CD4-positive, alpha-beta T cell (primary cell): ENCODE results near the gene TRIM66. TPM values are rescaled to one million over a fixed set of nuclear protein-coding genes. Genes with fewer than 3 reads are reported as not detected.

Experiments used
- ATAC-seq: fragments of 200-7000 bp; cut with Tn5 transposase; one replicate; pipeline ENCODE4 v1.10.0; 2022; ENCODE audit warnings: mild to moderate bottlenecking; ENCODE audit not compliant: poor library complexity
- CTCF ChIA-PET: fragments of 350-600 bp; sonication (Branson Sonifier 250); formaldehyde crosslinking; loops from one replicate; lab custom pipeline; 2021; ENCODE audit warnings: antibody characterized with exemption, inconsistent platforms; lab: Charles Lee
- POLR2A ChIA-PET: fragments of 350-600 bp; sonication (Branson Sonifier 250); formaldehyde crosslinking; loops from one replicate; lab custom pipeline; 2021; ENCODE audit warnings: antibody characterized with exemption, inconsistent platforms; lab: Charles Lee
- DNase-seq, 14 experiments: peaks; one replicate each; pipeline ENCODE4 v3.0.0-alpha.2; 2013 to 2020; ENCODE audit warnings: mixed read lengths in 2 of 14
- H3K27ac ChIP-seq, 2 donors: one replicate each; pipeline versions ENCODE4 v1.5.1 to v1.7.0; 2013; ENCODE audit warnings: low read length in 2 of 2, low read depth in 1 of 2, mild to moderate bottlenecking in 1 of 2
- H3K27me3 ChIP-seq, 2 experiments: 1 replicate in 1 of 2; 2 replicates in 1 of 2; pipeline versions ENCODE4 v1.6.1 to v1.7.0; 2013; ENCODE audit warnings: low read length in 2 of 2, control low read depth in 1 of 2, mild to moderate bottlenecking in 1 of 2, moderate library complexity in 1 of 2; ENCODE audit not compliant: insufficient read depth in 2 of 2, control insufficient read depth in 1 of 2
- H3K36me3 ChIP-seq: one replicate; pipeline ENCODE4 v1.6.1; 2013; ENCODE audit warnings: low read length, control low read depth; ENCODE audit not compliant: insufficient read depth
- H3K4me1 ChIP-seq: one replicate; pipeline ENCODE4 v1.6.1; 2013; ENCODE audit warnings: low read length, control low read depth; ENCODE audit not compliant: insufficient read depth
- H3K4me3 ChIP-seq: one replicate; pipeline ENCODE4 v1.5.1; 2013; ENCODE audit warnings: mild to moderate bottlenecking, low read length, moderate library complexity
- H3K9me3 ChIP-seq, 2 experiments: 1 replicate in 1 of 2; 2 replicates in 1 of 2; pipeline versions ENCODE4 v1.6.1 to v1.7.0; 2013; ENCODE audit warnings: low read length in 2 of 2, mild to moderate bottlenecking in 2 of 2, control low read depth in 1 of 2, moderate library complexity in 1 of 2; ENCODE audit not compliant: control insufficient read depth in 1 of 2, insufficient read depth in 1 of 2
- H3K27ac Mint-ChIP-seq: one replicate; pipeline ENCODE4 v1.8.0; 2020; ENCODE audit warnings: mixed read lengths
- H3K27me3 Mint-ChIP-seq: one replicate; pipeline ENCODE4 v1.8.0; 2021; ENCODE audit warnings: mixed read lengths
- H3K36me3 Mint-ChIP-seq: one replicate; pipeline ENCODE4 v1.8.0; 2021; ENCODE audit warnings: low read depth, mixed read lengths
- H3K4me1 Mint-ChIP-seq: one replicate; pipeline ENCODE4 v1.8.0; 2021; ENCODE audit warnings: low read depth, mixed read lengths
- H3K4me3 Mint-ChIP-seq: one replicate; pipeline ENCODE4 v1.8.0; 2020; ENCODE audit warnings: mild to moderate bottlenecking, mixed read lengths
- H3K9me3 Mint-ChIP-seq: one replicate; pipeline ENCODE4 v1.8.0; 2020; ENCODE audit warnings: mixed read lengths
- intact Hi-C, 2 experiments: fragments of 100-400 bp; cut with DNase I in 1 of 2; cut with micrococcal nuclease in 1 of 2; formaldehyde crosslinking; loops; one replicate each; pipeline versions ENCODE4 v1.15.1 to v1.9.0; 2023 to 2025; cut with DNase I, micrococcal nuclease
- total RNA-seq, 174 experiments: library from RNA in 2 of 174; stranded (reverse) in 2 of 174; gene quantifications; one replicate each; pipeline ENCODE4 v1.2.3 and lab custom pipeline; 2021 to 2026
- TF ChIP-seq, protein P1 (sequence below): fragments of 200-600 bp; IDR thresholded peaks from one replicate; pipeline ENCODE4 v1.8.0; 2022; ENCODE audit warnings: antibody characterized with exemption, mild to moderate bottlenecking

Gene TRIM66
- total RNA-seq, 2 experiments from 2014 or later = 6.8 to 9.8 TPM

DNA sequence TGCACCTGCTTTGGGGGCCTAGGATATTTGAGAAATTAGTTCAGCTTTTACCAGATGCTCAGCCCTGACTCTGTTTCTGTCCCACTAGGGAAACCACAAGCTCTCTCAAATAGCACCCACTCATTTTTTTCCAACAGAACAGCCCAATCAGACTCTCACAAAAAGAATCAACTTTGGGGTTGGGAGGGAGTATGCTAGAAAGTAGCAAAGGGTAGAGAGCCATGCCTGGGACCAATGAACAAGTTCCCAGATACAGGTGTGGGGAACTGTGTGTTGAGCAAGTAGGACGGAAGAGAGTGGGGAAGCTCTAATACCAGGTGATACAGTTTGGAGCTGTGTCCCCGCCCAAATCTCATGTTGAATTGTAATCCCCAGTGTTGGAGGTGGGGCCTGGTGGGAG lies 41.1 kb downstream of the TRIM66 start:
- intact Hi-C loops = no loop called here

GRCh38 chr11:8640267-8640906 lies 42.1 kb downstream of the TRIM66 start:
- ChIA-PET CTCF (interaction anchor here (1.0 kb wide), 1 partner anchor 10 kb away, joined by 4 read pairs; no protein-coding TSS in a partner anchor), POLR2A (no interaction called here)
- H3K36me3 Mint-ChIP-seq = peaks cover 74% of the 10 kb centered on the region
- no peak overlapping the region for H3K27ac Mint-ChIP-seq
- H3K4me1 Mint-ChIP-seq = no peaks in the 10 kb centered on the region
- Histone ChIP-seq H3K27me3 (no peaks in the 10 kb centered on the region), H3K27ac (no peak overlapping the region), H3K4me1 (no peaks in the 10 kb centered on the region), H3K4me3 (no peak overlapping the region), H3K36me3 (peaks cover 62% of the 10 kb centered on the region), H3K9me3 (peaks cover 0 to 3% of the 10 kb centered on the region in 2 experiments)
- no peaks in the 10 kb centered on the region for H3K27me3 Mint-ChIP-seq
- intact Hi-C loops = no loop called here
- DNase-seq = no peak
- H3K4me3 Mint-ChIP-seq = no peak overlapping the region
- peaks cover 10% of the 10 kb centered on the region for H3K9me3 Mint-ChIP-seq
- ATAC-seq = no peak
- TF ChIP-seq, protein P1, sequence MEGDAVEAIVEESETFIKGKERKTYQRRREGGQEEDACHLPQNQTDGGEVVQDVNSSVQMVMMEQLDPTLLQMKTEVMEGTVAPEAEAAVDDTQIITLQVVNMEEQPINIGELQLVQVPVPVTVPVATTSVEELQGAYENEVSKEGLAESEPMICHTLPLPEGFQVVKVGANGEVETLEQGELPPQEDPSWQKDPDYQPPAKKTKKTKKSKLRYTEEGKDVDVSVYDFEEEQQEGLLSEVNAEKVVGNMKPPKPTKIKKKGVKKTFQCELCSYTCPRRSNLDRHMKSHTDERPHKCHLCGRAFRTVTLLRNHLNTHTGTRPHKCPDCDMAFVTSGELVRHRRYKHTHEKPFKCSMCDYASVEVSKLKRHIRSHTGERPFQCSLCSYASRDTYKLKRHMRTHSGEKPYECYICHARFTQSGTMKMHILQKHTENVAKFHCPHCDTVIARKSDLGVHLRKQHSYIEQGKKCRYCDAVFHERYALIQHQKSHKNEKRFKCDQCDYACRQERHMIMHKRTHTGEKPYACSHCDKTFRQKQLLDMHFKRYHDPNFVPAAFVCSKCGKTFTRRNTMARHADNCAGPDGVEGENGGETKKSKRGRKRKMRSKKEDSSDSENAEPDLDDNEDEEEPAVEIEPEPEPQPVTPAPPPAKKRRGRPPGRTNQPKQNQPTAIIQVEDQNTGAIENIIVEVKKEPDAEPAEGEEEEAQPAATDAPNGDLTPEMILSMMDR = no peak

More for the DNA sequence above, 41.1 kb downstream of the TRIM66 start:
- ATAC-seq = no peak
- Histone ChIP-seq H3K27ac (no peak overlapping the region), H3K9me3 (peaks cover 0 to 3% of the 10 kb centered on the region in 2 experiments), H3K36me3 (peaks cover 67% of the 10 kb centered on the region), H3K4me3 (no peak overlapping the region), H3K27me3 (no peaks in the 10 kb centered on the region), H3K4me1 (no peaks in the 10 kb centered on the region)
- no peaks in the 10 kb centered on the region for H3K4me1 Mint-ChIP-seq
- H3K36me3 Mint-ChIP-seq = peaks cover 65% of the 10 kb centered on the region
- H3K9me3 Mint-ChIP-seq = peaks cover 5% of the 10 kb centered on the region
- DNase-seq = no peak
- TF ChIP-seq, protein P1 = no peak
- no peaks in the 10 kb centered on the region for H3K27me3 Mint-ChIP-seq
- no peak overlapping the region for H3K4me3 Mint-ChIP-seq
- ChIA-PET POLR2A (interaction anchor here (0.6 kb wide), 1 partner anchor 269 kb away, joined by 3 read pairs; no protein-coding TSS in a partner anchor), CTCF (no interaction called here)
- H3K27ac Mint-ChIP-seq = no peak overlapping the region

DNA sequence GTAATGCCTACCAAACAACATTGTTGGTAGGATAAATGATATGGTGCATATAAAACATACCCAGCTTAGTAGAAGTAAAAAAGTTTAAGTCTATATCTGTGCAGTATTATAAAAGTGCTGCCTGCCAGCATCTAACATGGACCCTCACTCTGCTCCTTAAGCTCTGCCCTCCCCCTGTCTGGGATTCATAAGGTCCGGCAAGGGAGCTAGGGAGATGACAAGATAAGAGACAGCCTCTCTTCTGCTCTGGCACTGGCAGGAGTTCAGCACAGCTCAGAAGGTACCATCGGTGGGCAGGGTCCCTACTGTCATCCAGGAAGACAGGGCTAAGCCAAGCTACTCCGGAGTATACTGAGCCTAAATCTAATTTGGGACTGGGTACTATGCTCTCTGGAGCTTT lies 42.8 kb downstream of the TRIM66 start:
- intact Hi-C loops = no loop called here
- ChIA-PET POLR2A (no interaction called here), CTCF (interaction anchor here (1.0 kb wide), 1 partner anchor 9 kb away, joined by 4 read pairs; no protein-coding TSS in a partner anchor)
- no peaks in the 10 kb centered on the region for H3K27me3 ChIP-seq
- no peak overlapping the region for H3K4me3 ChIP-seq
- ATAC-seq (no peak), DNase-seq (no peak)
- no peaks in the 10 kb centered on the region for H3K27me3 Mint-ChIP-seq
- H3K36me3 Mint-ChIP-seq = peaks cover 82% of the 10 kb centered on the region
- peaks cover 10% of the 10 kb centered on the region for H3K9me3 Mint-ChIP-seq
- H3K4me1 ChIP-seq = no peaks in the 10 kb centered on the region
- TF ChIP-seq, protein P1 = no peak
- peaks cover 0 to 3% of the 10 kb centered on the region in 2 experiments for H3K9me3 ChIP-seq
- no peaks in the 10 kb centered on the region for H3K4me1 Mint-ChIP-seq
- no peak overlapping the region for H3K27ac ChIP-seq
- H3K36me3 ChIP-seq = peaks cover 62% of the 10 kb centered on the region
- no peak overlapping the region for H3K4me3 Mint-ChIP-seq
- H3K27ac Mint-ChIP-seq = no peak overlapping the region
